Measurements from ENCODE around the gene BMPR1A. TPM values are rescaled to one million over a fixed set of nuclear protein-coding genes. Genes with fewer than 3 reads are reported as not detected.
"Not testable (repeated sequence)": the region's sequence is repeated elsewhere in the genome, so short reads cannot be mapped to it uniquely, and the experiment has no call there.

Gene BMPR1A
- total RNA-seq, 2 donors from 2014 or later: 9.9 to 12.2 TPM

DNA sequence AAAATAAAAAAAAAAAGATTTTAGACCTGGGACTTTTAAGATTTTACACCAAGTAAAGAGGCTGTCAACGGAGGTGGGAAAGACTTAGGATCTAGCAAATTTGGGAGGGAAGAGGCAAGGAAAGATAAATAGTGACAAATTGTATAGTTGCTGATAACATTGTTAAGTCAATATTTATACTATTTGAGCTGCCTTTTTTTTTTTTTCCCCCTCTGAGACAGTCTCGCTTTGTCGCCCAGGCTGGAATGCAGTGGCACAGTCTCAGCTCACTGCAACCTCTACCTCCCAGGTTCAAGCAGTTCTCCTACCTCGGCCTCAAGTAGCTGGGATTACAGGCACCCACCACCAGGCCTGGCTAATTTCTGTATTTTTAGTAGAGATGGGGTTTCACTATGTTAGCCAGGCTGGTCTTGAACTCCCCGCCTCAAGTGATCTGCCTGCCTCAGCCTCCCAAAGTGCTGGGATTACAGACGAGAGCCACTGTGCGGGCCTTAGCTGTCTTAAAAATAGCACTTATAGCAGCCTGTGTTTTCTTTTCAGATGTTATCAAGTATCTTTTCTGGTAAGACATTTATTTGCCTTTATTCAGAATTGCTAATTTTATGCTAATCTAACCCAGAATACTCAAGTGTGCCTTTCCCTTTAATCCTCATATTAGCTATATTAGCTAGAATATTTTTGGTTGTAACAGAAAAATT, 106.5 kb downstream of the BMPR1A start:
- no peak for TF ChIP-seq POLR2A (IDR thresholded peaks at IDR 0.05)
- TF ChIP-seq, protein P1, sequence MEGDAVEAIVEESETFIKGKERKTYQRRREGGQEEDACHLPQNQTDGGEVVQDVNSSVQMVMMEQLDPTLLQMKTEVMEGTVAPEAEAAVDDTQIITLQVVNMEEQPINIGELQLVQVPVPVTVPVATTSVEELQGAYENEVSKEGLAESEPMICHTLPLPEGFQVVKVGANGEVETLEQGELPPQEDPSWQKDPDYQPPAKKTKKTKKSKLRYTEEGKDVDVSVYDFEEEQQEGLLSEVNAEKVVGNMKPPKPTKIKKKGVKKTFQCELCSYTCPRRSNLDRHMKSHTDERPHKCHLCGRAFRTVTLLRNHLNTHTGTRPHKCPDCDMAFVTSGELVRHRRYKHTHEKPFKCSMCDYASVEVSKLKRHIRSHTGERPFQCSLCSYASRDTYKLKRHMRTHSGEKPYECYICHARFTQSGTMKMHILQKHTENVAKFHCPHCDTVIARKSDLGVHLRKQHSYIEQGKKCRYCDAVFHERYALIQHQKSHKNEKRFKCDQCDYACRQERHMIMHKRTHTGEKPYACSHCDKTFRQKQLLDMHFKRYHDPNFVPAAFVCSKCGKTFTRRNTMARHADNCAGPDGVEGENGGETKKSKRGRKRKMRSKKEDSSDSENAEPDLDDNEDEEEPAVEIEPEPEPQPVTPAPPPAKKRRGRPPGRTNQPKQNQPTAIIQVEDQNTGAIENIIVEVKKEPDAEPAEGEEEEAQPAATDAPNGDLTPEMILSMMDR (IDR thresholded peaks at IDR 0.05): peak in 1 of 7 experiments; percentile 10
- DNase-seq (peak in 3 of 4 donors; percentile 7 to 24 (median 19)), ATAC-seq (peak; percentile 55)
- 33 to 34% methylated on average over 7 of the region's 7 CpGs for WGBS, 2 donors
- Histone ChIP-seq H3K4me3 (no peak overlapping the region), H3K27me3 (no peaks in the 10 kb centered on the region), H3K9me3 (no peaks in the 10 kb centered on the region), H3K36me3 (replicated peaks in 1 of 2; ENCODE audit: insufficient read depth in 1 of 2, low read depth in 2 of 2) (no peaks in the 10 kb centered on the region), H3K27ac (peak overlapping the region; percentile 18 to 56 (median 50)), H3K4me1 (peaks cover 19% of the 10 kb centered on the region)
- intact Hi-C loops (cut with DNase I): no loop called here

GRCh38 chr10:86863484-86863842, 107.0 kb downstream of the BMPR1A start:
- DNase-seq: peak in 1 of 4 donors; percentile 6
- 93 to 98% methylated on average over 3 of the region's 3 CpGs for WGBS, 2 donors

GRCh38 chr10:86865011-86865811, 108.8 kb downstream of the BMPR1A start:
- WGBS, 2 donors: 86 to 95% methylated on average over 11 of the region's 11 CpGs
- H3K36me3 ChIP-seq (replicated peaks in 1 of 2; ENCODE audit: insufficient read depth in 1 of 2, low read depth in 2 of 2); H3K27ac ChIP-seq; ATAC-seq; H3K27me3 ChIP-seq; DNase-seq; H3K4me3 ChIP-seq; intact Hi-C loops (cut with DNase I); H3K9me3 ChIP-seq: not testable (repeated sequence)
- H3K4me1 ChIP-seq: peaks cover 19% of the 10 kb centered on the region

More at GRCh38 chr10:86863484-86863842, 107.0 kb downstream of the BMPR1A start:
- intact Hi-C loops (cut with DNase I): no loop called here
- Histone ChIP-seq H3K4me1 (peaks cover 19% of the 10 kb centered on the region), H3K9me3 (no peaks in the 10 kb centered on the region), H3K27me3 (no peaks in the 10 kb centered on the region), H3K27ac (peak overlapping the region in 3 of 4 donors; percentile 47 to 56 (median 54)), H3K36me3 (replicated peaks in 1 of 2; ENCODE audit: insufficient read depth in 1 of 2, low read depth in 2 of 2) (no peaks in the 10 kb centered on the region), H3K4me3 (no peak overlapping the region)
- no peak for ATAC-seq
- no peak for TF ChIP-seq POLR2A (IDR thresholded peaks at IDR 0.05)
- TF ChIP-seq, protein P1 (IDR thresholded peaks at IDR 0.05): no peak

DNA sequence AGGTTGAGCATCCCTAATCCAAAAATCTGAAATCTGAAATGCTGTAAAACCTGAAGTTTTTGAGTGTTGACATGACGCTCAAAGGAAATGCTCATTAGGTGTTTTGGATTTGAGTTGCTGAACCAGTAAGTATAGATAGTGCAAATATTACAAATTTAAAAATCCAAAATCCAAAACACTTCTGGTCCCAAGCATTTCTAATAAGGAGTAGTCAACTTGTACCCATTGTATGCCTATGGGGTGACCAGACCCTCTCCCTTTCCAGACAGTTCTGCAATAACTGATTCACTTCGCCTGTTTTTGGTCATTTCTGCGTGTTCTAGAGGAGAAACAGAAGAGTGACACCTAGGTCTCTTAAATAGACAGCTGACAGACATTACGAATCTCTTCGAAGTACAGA, 110.7 kb downstream of the BMPR1A start:
- intact Hi-C loops (cut with DNase I): no loop called here
- 94 to 96% methylated on average over 5 of the region's 5 CpGs for WGBS, 2 donors
- DNase-seq: no peak

GRCh38 chr10:86868353-86868752, 111.9 kb downstream of the BMPR1A start:
- H3K4me3 ChIP-seq: no peak overlapping the region
- no peaks in the 10 kb centered on the region for H3K36me3 ChIP-seq (replicated peaks in 1 of 2; ENCODE audit: insufficient read depth in 1 of 2, low read depth in 2 of 2)
- no peak for ATAC-seq
- 60 to 71% methylated on average over 6 of the region's 6 CpGs for WGBS, 2 donors
- no peak overlapping the region for H3K27ac ChIP-seq
- H3K27me3 ChIP-seq: no peaks in the 10 kb centered on the region
- peaks cover 9% of the 10 kb centered on the region for H3K4me1 ChIP-seq
- TF ChIP-seq, protein P1 (IDR thresholded peaks at IDR 0.05): no peak
- no peak for TF ChIP-seq POLR2A (IDR thresholded peaks at IDR 0.05)
- DNase-seq: no peak
- no peaks in the 10 kb centered on the region for H3K9me3 ChIP-seq
- intact Hi-C loops (cut with DNase I): no loop called here

More for the DNA sequence above, 110.7 kb downstream of the BMPR1A start:
- H3K4me1 ChIP-seq: peaks cover 21% of the 10 kb centered on the region
- TF ChIP-seq POLR2A (IDR thresholded peaks at IDR 0.05): no peak
- TF ChIP-seq, protein P1 (IDR thresholded peaks at IDR 0.05): no peak
- no peak for ATAC-seq
- H3K27ac ChIP-seq: no peak overlapping the region
- H3K36me3 ChIP-seq (replicated peaks in 1 of 2; ENCODE audit: insufficient read depth in 1 of 2, low read depth in 2 of 2): no peaks in the 10 kb centered on the region
- H3K27me3 ChIP-seq: no peaks in the 10 kb centered on the region
- H3K9me3 ChIP-seq: no peaks in the 10 kb centered on the region
- no peak overlapping the region for H3K4me3 ChIP-seq

All from body of pancreas (tissue), 4 donors.